HepG2 (cell line): Measurements from ENCODE around the gene MAN2A1. TPM values are rescaled to one million over a fixed set of nuclear protein-coding genes. Genes with fewer than 3 reads are reported as not detected.

ENCODE experiments used
- ATAC-seq: fragments of 200-7000 bp; cut with Tn5 transposase; 3 replicates; pipeline ENCODE4 v1.9.1; 2020; ENCODE audit warnings: mild to moderate bottlenecking, moderate library complexity
- BruUV-seq: library from RNA; stranded (reverse); fragments of 400-500 nt; replicated peaks from 2 replicates; lab custom pipeline; 2021; lab: Mats Ljungman, UMichigan
- CTCF ChIA-PET: fragments of 300-600 bp; formaldehyde crosslinking; extraction: SDS; loops from one replicate; lab custom pipeline; 2021; ENCODE audit warnings: low total read pairs, inconsistent platforms, low intra/inter-chr PET ratio; lab: Yijun Ruan, JAX
- POLR2A ChIA-PET: fragments of 350-600 bp; sonication (Branson Sonifier 250); formaldehyde crosslinking; loops from one replicate; lab custom pipeline; 2020; ENCODE audit warnings: antibody characterized with exemption, inconsistent platforms; lab: Yijun Ruan, JAX
- DNase-seq: peaks from one replicate; pipeline ENCODE4 v3.0.0-alpha.2; 2015; ENCODE audit warnings: low spot score
- FAIRE-seq: peaks from 3 replicates; lab custom pipeline; 2011; peaks lifted over from hg19 to GRCh38; lab: Jason Lieb, UNC
- H2AFZ ChIP-seq: one replicate; pipeline ENCODE4 v1.6.1; 2011; ENCODE audit warnings: low read length, inconsistent platforms
- H3K27ac ChIP-seq: fragments of 300-600 bp; 3 replicates; pipeline ENCODE4 v1.8.0; 2011; ENCODE audit warnings: mixed run types, mild to moderate bottlenecking, mixed read lengths, low read length, inconsistent platforms; ENCODE audit not compliant: insufficient read depth; ENCODE audit errors: extremely low read length
- H3K27me3 ChIP-seq, 2 experiments: fragments of 200-600 bp in 1 of 2; 2 replicates in 1 of 2; 3 replicates in 1 of 2; pipeline versions ENCODE4 v1.6.0 to v1.8.0; 2011; ENCODE audit warnings: low read length in 2 of 2, mild to moderate bottlenecking in 2 of 2, moderate library complexity in 2 of 2, inconsistent platforms in 1 of 2; ENCODE audit not compliant: insufficient read depth in 2 of 2, control insufficient read depth in 1 of 2
- H3K36me3 ChIP-seq, 2 experiments: fragments of 200-600 bp in 1 of 2; replicated peaks in 1 of 2; 2 replicates in 1 of 2; 3 replicates in 1 of 2; pipeline versions ENCODE4 v1.5.1 to v1.8.0; 2011; ENCODE audit warnings: low read length in 2 of 2, inconsistent platforms in 1 of 2; ENCODE audit not compliant: insufficient read depth in 2 of 2, control insufficient read depth in 1 of 2
- H3K4me1 ChIP-seq: 2 replicates; pipeline ENCODE4 v1.5.1; 2012; ENCODE audit warnings: low read length, inconsistent platforms; ENCODE audit not compliant: insufficient read depth
- H3K4me2 ChIP-seq: 2 replicates; pipeline ENCODE4 v1.6.0; 2011; ENCODE audit warnings: low read depth, low read length, inconsistent platforms
- H3K4me3 ChIP-seq, 3 experiments: fragments of 200-600 bp in 1 of 3; sonication (generic), shearing (Covaris generic) in 1 of 3; replicated peaks in 1 of 3; 2 replicates each; pipeline ENCODE4 v1.5.1; 2011 to 2016; ENCODE audit warnings: low read length in 3 of 3, inconsistent platforms in 2 of 3, low read depth in 2 of 3, mild to moderate bottlenecking in 2 of 3, control low read depth in 1 of 3, mixed read lengths in 1 of 3; ENCODE audit not compliant: insufficient read depth in 1 of 3
- H3K79me2 ChIP-seq: one replicate; pipeline ENCODE4 v1.6.1; 2011; ENCODE audit warnings: low read length, inconsistent platforms; ENCODE audit not compliant: insufficient read depth
- H3K9ac ChIP-seq: 2 replicates; pipeline ENCODE4 v1.6.0; 2011; ENCODE audit warnings: mild to moderate bottlenecking, low read depth, low read length, inconsistent platforms; ENCODE audit not compliant: insufficient read depth
- H3K9me3 ChIP-seq: 2 replicates; pipeline ENCODE4 v1.5.1; 2012; ENCODE audit warnings: mild to moderate bottlenecking, low read length
- H4K20me1 ChIP-seq: 2 replicates; pipeline ENCODE4 v1.6.0; 2011; ENCODE audit warnings: inconsistent platforms, mild to moderate bottlenecking, low read length, moderate library complexity; ENCODE audit not compliant: insufficient read depth
- ARID2 ChIP-seq: sonication (generic); formaldehyde crosslinking; IDR thresholded peaks from 2 replicates; pipeline ENCODE4 v1.8.1; 2022; ENCODE audit warnings: mild to moderate bottlenecking, missing genetic modification reagents, borderline replicate concordance
- CBX2 ChIP-seq, 2 experiments: fragments of 200-600 bp in 1 of 2; sonication (generic); formaldehyde crosslinking in 1 of 2; IDR thresholded peaks; 2 replicates each; pipeline versions ENCODE4 v1.7.0 to v1.8.1; 2018 to 2022; ENCODE audit warnings: low read depth in 2 of 2, low read length in 1 of 2, mild to moderate bottlenecking in 1 of 2, missing genetic modification reagents in 1 of 2
- MIER2 ChIP-seq: IDR thresholded peaks from 2 replicates; pipeline ENCODE4 v1.6.1; 2016; ENCODE audit warnings: missing biosample characterization, missing genetic modification reagents
- NBN ChIP-seq: fragments of 450-650 bp; conservative IDR thresholded peaks from 2 replicates; pipeline ENCODE4 v1.6.1; 2017
- NFIC ChIP-seq: IDR thresholded peaks from 2 replicates; pipeline ENCODE4 v1.6.1; 2012; ENCODE audit warnings: mild to moderate bottlenecking, low read length, inconsistent platforms
- PCBP2 ChIP-seq: fragments of 200-400 bp; formaldehyde crosslinking; optimal IDR thresholded peaks from 2 replicates; pipeline ENCODE3; 2018; ENCODE audit warnings: low read length, low read depth; ENCODE audit not compliant: poor library complexity, severe bottlenecking
- TGIF2 ChIP-seq: IDR thresholded peaks from 2 replicates; pipeline ENCODE4 v1.6.1; 2016; ENCODE audit warnings: control low read depth, missing compliant biosample characterization
- ZSCAN22 ChIP-seq: sonication (generic); formaldehyde crosslinking; IDR thresholded peaks from 2 replicates; pipeline ENCODE4 v1.4.0; 2020; ENCODE audit warnings: mild to moderate bottlenecking, missing genetic modification reagents
- WGBS: methylation state at CpG from one replicate; pipeline ENCODE4 v1.1.6; 2017; ENCODE audit warnings: low lambda C conversion rate; 5-methylcytosine and 5-hydroxymethylcytosine counted together
- in situ Hi-C: cut with HindIII; loops from 2 replicates; pipeline ENCODE4 v1.10.0; 2017; ENCODE audit warnings: low pct_unique_long_range_greater_than_20kb; ENCODE audit not compliant: extremely low pct_ligation_motif_present
- intact Hi-C: fragments of 100-400 bp; cut with micrococcal nuclease; formaldehyde crosslinking; loops from one replicate; pipeline ENCODE4 v1.10.0; 2022; ENCODE audit not compliant: unreplicated experiment
- polyA plus RNA-seq, 8 experiments: library from polyadenylated mRNA; depleted of rRNA in 3 of 8; stranded (reverse) in 7 of 8; unstranded in 1 of 8; fragments of >200 nt; fragmentation: Illumina TruSeq in 4 of 8; extraction: Trizol in 4 of 8; gene quantifications; 2 replicates each; pipeline versions ENCODE4 v1.2.1 to v1.2.3, GENCODE V29; 2011 to 2016; ENCODE audit warnings: low read depth in 4 of 8, missing spikeins in 1 of 8, mixed read lengths in 1 of 8; ENCODE audit not compliant: insufficient read depth in 1 of 8
- total RNA-seq, 5 experiments: library from RNA; depleted of rRNA; stranded (reverse); fragments of >200 nt; fragmentation: Illumina TruSeq; extraction: Trizol; gene quantifications; 2 replicates each; pipeline ENCODE4 v1.2.3, GENCODE V29; 2016; ENCODE audit warnings: low read depth in 1 of 5
- TF ChIP-seq, protein P1 (sequence below): sonication (generic); formaldehyde crosslinking; IDR thresholded peaks from 2 replicates; pipeline ENCODE4 v1.4.0; 2020; ENCODE audit warnings: missing genetic modification reagents
- TF ChIP-seq, protein P2 (sequence below), 2 experiments: sonication (generic) in 1 of 2; formaldehyde crosslinking in 1 of 2; IDR thresholded peaks; 2 replicates each; pipeline versions ENCODE4 v1.5.1 to v1.6.1; 2011 to 2020; ENCODE audit warnings: borderline replicate concordance in 1 of 2, low read depth in 1 of 2, low read length in 1 of 2, mild to moderate bottlenecking in 1 of 2, missing genetic modification reagents in 1 of 2, moderate library complexity in 1 of 2

The MAN2A1 gene
- total and polyA plus RNA-seq, 2 of the 13 experiments (the other 11 are each of a cell fraction or from before 2014, with no cell fraction given) = 56.2 to 80.5 TPM

DNA sequence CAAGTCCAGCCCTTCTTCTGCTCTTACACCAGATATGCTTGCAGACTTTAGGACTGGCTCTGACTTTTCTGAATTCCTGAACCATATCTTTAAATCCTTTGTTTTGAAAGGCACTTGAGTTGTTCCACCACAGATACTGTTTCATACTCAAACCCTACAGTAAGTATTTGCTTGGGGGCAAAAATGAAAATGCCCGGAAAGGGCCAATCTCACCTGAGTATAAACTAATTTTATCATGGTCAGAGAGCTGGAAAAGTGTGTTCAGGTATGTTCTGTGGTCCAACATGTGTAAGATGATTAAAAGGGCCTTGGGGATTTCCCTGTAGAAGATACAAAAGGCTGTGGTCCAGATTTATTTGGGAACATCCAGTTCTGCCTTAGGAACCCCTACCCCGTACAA is 225.2 kb downstream of the MAN2A1 start:
- DNase-seq (no peak), FAIRE-seq (no peak)
- CTCF ChIA-PET = no interaction called here

More for the DNA sequence above, 225.2 kb downstream of the MAN2A1 start:
- no peaks in the 10 kb centered on the region for H3K27me3 ChIP-seq
- no peak for ATAC-seq
- no peaks in the 10 kb centered on the region for H3K79me2 ChIP-seq
- 98% methylated on average over 2 of the region's 2 CpGs for WGBS
- intact Hi-C loops = no loop called here
- in situ Hi-C loops = no loop called here
- no peak overlapping the region for H3K4me2 ChIP-seq
- H3K9ac ChIP-seq = no peak overlapping the region
- H4K20me1 ChIP-seq = no peaks in the 10 kb centered on the region
- BruUV-seq = no TSS peak
- no peak overlapping the region for H3K4me3 ChIP-seq
- TF ChIP-seq NBN = no peak
- TF ChIP-seq TGIF2 (CRISPR knock-in tag) = no peak
- TF ChIP-seq, protein P1, sequence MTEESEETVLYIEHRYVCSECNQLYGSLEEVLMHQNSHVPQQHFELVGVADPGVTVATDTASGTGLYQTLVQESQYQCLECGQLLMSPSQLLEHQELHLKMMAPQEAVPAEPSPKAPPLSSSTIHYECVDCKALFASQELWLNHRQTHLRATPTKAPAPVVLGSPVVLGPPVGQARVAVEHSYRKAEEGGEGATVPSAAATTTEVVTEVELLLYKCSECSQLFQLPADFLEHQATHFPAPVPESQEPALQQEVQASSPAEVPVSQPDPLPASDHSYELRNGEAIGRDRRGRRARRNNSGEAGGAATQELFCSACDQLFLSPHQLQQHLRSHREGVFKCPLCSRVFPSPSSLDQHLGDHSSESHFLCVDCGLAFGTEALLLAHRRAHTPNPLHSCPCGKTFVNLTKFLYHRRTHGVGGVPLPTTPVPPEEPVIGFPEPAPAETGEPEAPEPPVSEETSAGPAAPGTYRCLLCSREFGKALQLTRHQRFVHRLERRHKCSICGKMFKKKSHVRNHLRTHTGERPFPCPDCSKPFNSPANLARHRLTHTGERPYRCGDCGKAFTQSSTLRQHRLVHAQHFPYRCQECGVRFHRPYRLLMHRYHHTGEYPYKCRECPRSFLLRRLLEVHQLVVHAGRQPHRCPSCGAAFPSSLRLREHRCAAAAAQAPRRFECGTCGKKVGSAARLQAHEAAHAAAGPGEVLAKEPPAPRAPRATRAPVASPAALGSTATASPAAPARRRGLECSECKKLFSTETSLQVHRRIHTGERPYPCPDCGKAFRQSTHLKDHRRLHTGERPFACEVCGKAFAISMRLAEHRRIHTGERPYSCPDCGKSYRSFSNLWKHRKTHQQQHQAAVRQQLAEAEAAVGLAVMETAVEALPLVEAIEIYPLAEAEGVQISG (CRISPR knock-in tag) = no peak
- no peak for TF ChIP-seq MIER2 (CRISPR knock-in tag)
- no peak for TF ChIP-seq CBX2 (IDR thresholded peaks at IDR 0.05; ENCODE audit: low read depth, low read length)
- no peak for TF ChIP-seq CBX2 (CRISPR knock-in tag; IDR thresholded peaks at IDR 0.05; ENCODE audit: low read depth)
- TF ChIP-seq NFIC = no peak
- TF ChIP-seq ARID2 = no peak
- TF ChIP-seq PCBP2 = no peak
- TF ChIP-seq ZSCAN22 (CRISPR knock-in tag) = no peak
- TF ChIP-seq, protein P2, sequence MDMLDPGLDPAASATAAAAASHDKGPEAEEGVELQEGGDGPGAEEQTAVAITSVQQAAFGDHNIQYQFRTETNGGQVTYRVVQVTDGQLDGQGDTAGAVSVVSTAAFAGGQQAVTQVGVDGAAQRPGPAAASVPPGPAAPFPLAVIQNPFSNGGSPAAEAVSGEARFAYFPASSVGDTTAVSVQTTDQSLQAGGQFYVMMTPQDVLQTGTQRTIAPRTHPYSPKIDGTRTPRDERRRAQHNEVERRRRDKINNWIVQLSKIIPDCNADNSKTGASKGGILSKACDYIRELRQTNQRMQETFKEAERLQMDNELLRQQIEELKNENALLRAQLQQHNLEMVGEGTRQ (IDR thresholded peaks at IDR 0.05; ENCODE audit: low read depth, low read length) = no peak
- TF ChIP-seq, protein P2 (CRISPR knock-in tag; IDR thresholded peaks at IDR 0.05; ENCODE audit: borderline replicate concordance) = no peak
- H3K9me3 ChIP-seq = no peaks in the 10 kb centered on the region
- POLR2A ChIA-PET = no interaction called here
- no peaks in the 10 kb centered on the region for H3K4me1 ChIP-seq
- H3K36me3 ChIP-seq = no peaks in the 10 kb centered on the region
- no peak overlapping the region for H2AFZ ChIP-seq
- no peak overlapping the region for H3K27ac ChIP-seq
